HG02840 (cell line): ENCODE data around the gene MEGF11.

Experiments used
- ATAC-seq: cut with Tn5 transposase; IDR thresholded peaks from one replicate; pipeline ENCODE4 v1.9.1; 2021; ENCODE audit warnings: mild to moderate bottlenecking, moderate library complexity, moderate number of reproducible peaks; ENCODE audit not compliant: unreplicated experiment, low FRiP score

Gene MEGF11

DNA sequence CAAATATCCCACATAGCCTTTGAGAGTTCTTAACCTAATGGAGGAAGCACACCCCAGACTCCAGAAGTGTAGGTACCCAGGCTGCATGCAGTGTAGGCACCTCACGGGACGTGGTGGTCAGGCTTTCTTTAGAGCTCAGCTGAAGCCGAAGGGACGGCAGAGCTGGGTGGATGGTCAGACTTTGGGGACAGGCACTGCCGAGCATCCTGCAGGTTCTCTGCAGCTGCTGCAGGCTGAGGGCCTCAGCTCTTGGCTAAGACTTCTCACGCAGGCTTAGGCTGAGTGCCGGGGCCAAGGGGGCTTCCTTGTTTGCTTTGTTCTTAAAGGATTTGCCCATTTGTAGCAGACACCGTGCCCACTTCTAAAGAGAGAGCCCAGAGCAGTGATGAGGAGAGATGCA, 207.2 kb downstream of the MEGF11 start:
- no peak for ATAC-seq

DNA sequence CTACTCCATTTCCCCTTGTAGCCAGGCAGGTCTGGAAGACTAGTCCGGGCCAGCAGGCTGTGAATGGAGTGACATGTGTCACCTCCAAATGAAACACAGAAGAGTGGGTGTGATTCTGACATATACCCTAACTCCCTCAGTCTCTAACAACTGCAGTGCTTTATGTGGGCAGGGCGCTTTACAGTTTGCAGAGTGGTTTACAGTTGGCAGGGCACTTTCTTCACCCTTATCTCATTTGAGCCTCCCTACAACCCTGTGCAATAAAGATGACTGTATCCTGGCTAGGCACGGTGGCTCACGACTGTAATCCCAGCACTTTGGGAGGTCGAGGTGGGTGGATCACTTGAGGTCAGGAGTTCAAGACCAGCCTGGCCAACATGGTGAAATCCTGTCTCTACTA, 208.0 kb downstream of the MEGF11 start:
- ATAC-seq, result no peak

DNA sequence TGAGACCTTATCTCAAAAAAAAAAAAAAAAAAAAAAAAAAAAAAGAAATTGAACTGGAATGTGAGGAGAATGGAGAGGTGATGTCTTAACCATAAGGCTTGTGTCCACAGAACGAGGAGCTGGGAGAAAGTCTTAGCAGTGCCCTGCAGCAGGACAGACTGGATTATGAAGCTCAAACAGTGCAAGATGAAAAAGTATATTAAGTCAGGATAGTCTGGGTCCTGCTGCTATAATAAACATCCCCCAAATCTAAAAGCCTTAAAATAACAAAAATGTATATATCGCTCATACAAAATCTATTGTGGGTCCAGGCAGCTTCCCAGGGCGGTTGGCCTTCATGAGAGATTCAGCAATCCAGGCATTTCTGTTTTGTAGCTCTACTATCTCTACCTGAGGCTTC, 208.7 kb downstream of the MEGF11 start:
- no peak for ATAC-seq

DNA sequence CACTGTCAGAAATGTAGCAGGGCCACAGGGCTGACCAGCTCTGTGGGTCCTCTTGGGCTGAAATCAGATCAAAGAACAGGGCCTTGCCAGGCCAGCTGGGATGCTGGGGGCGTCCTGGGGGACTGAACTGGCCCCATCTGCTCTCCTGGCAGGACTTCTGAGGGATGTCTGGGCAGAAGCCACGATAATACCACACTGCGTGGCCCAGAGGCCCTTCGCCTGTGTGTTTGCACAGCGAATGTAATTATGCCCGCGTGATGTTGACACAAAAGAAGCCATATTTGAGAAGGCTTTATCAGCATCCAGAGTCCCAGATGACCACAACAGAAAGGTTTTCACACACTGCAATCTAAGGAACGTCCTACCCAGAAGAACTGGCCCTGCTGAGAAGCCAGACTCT, 210.3 kb downstream of the MEGF11 start:
- ATAC-seq, result no peak

GRCh38 chr15:66042624-66043023, 210.9 kb downstream of the MEGF11 start:
- ATAC-seq, result no peak

- ATAC-seq, result no peak
These were observed 212.3 kb downstream of the MEGF11 start for GRCh38 chr15:66041276-66041675.

GRCh38 chr15:66040211-66040892, 213.2 kb downstream of the MEGF11 start:
- ATAC-seq, result no peak

DNA sequence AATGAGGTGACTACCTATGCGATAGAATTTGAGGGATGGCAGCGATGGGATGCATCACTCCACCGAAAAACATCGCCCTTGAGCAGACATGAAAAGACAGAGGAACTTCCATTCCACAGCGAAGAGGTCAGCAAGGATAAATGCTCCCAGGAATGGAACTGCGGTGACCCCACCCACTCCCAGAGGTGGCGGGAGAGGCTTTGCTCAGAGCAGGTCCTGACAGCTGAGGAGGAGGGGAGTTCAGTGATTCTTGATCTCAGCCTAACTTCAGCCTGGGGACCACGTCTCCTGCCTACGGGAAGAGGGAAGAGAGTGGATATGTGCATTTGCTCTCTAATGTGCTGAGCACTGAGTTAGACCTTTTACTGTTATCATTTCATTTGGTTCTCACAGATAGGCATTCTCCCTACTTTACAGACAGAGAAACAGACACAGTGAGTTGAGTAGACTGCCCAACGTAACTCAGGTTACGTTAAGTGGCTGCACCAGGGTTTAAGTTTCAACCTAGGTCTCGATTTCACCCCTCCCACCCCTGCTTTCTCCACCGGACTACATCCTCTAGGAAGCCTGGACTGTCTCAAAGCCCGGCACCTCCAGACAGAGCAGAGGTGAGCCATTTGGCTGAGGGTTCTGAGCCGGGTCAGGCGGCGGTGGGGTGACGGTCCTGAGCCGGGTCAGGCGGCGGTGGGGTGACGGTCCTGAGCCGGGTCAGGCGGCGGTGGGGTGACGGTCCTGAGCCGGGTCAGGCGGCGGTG, 214.3 kb downstream of the MEGF11 start:
- ATAC-seq, result no peak

DNA sequence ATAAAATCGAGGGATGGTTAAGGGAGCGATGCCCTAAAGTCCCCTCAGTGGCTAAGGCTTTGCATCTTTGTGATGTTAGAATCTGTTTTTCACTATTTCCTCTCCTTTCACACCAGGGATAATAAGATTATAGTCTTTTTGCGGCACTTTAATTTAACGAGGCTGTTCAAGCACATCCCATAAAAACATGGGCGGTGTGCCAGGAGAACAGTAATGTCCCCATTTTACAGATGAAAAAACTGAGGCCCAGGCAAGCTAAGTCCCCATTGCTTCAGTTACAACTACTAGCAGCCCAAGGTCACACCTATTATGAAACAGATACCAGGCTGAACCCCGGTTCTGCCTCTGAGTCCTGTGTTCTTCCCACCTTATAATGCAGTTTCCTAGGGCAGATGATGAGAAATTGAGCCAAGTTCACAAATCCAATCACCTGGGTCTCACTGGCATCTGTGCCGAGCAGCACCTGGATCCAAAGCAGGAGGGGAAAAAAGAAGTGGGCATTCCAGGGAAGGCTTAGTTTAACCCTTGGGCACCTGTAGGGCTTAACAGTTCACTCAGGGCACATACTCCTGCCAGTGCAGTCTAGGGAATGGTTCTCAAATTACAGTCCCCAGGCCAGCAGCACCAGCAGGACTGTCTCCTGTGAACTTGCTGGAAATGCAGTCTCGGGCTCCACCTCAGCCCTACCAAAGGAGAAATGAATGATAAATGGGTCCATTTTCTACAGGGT, 215.0 kb downstream of the MEGF11 start:
- no peak for ATAC-seq

- no peak for ATAC-seq
These were observed 216.7 kb downstream of the MEGF11 start for GRCh38 chr15:66036859-66037258.

DNA sequence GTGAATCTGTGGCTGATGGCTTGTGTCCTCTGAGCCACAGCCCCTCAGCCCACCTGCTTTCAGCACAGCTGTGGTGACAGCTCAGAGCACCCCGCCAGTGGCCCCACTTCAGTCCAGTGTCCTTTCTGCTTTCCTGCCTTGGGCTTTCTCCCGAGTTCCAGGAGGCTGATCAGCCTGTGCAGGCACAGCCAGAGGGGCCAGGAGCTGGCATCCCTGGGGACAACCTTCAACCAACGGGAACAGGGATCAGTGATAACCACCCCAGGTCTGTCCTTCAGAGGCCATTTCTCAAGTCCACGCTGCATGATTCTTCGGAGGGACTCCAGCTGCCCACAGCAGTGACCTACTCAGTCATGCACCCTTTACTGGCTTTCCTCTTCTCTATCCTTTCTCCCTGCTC, 217.6 kb downstream of the MEGF11 start:
- no peak for ATAC-seq

- ATAC-seq, result no peak
These were observed 220.4 kb downstream of the MEGF11 start for GRCh38 chr15:66033143-66033542.

GRCh38 chr15:66032006-66032405, 221.5 kb downstream of the MEGF11 start:
- no peak for ATAC-seq

- no peak for ATAC-seq
These were observed 222.9 kb downstream of the MEGF11 start for GRCh38 chr15:66030650-66031049.

GRCh38 chr15:66029650-66030049, 223.9 kb downstream of the MEGF11 start:
- no peak for ATAC-seq

GRCh38 chr15:66027268-66027805, 226.2 kb downstream of the MEGF11 start:
- no peak for ATAC-seq

DNA sequence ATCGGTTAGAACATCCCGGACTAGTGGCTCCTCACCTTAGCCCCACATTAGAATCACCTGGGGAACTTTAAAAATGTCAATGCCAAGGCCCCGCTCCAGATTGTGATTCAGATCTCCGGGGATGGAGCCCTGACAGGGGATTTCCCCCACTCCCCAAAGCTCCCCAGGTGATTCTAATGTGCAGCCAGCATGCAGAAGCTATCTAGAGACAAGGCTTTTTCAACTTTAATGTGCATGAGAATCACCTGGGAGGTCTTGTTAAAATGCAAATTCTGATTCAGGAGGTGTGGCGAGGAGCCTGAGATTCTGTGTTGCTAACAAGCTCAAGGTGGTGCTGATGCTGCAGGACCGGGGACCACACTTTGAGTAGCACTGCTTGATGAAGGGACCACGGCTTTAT, 227.6 kb downstream of the MEGF11 start:
- no peak for ATAC-seq

GRCh38 chr15:66025015-66025452, 228.5 kb downstream of the MEGF11 start:
- ATAC-seq, result no peak

DNA sequence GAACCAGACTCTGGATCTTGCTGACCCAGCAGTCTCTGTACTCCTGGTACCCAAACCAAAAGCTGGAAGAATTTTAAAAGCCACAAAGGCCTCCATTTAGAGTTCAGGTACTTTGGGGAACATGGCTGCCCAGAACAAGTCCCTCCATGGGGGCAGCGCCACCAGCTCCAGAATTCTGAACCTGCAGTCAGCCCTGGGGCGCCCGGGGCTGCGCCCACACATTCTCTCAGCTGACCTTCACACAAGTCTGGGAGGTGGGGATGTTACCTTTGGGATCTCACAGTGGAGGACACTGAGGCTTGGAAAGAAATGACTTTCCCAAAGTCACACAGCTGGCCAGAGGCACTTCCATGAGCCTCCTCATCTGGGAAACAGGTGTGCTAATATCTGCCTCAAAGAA, 229.4 kb downstream of the MEGF11 start:
- ATAC-seq, result no peak

- no peak for ATAC-seq
These were observed 230.1 kb downstream of the MEGF11 start for GRCh38 chr15:66023311-66023972.

DNA sequence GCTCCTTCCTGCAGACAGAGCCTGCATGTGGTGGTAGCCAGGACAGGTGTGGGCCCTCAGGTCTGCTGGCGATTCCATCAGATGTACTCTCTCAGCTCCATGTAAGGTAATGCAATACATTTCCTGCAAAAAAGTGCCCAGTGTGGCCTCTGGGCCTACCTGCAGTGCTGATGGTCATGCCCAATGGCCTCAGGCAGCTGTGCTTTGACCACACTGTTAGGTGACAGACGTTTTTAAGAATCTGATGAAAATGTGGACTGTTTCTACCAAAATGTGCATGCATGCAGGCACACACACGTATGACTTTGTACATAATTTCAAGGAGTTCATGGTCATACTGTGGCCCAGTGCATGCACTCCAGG, 231.4 kb downstream of the MEGF11 start:
- ATAC-seq, result no peak
